Measurements from ENCODE around the gene SPANXN5.
"Not testable (repeated sequence)": the region's sequence is repeated elsewhere in the genome, so short reads cannot be mapped to it uniquely, and the experiment has no call there.

GRCh38 chrX:52843619-52844018 is 46.4 kb upstream of the SPANXN5 start:
- TF ChIP-seq, protein P1, sequence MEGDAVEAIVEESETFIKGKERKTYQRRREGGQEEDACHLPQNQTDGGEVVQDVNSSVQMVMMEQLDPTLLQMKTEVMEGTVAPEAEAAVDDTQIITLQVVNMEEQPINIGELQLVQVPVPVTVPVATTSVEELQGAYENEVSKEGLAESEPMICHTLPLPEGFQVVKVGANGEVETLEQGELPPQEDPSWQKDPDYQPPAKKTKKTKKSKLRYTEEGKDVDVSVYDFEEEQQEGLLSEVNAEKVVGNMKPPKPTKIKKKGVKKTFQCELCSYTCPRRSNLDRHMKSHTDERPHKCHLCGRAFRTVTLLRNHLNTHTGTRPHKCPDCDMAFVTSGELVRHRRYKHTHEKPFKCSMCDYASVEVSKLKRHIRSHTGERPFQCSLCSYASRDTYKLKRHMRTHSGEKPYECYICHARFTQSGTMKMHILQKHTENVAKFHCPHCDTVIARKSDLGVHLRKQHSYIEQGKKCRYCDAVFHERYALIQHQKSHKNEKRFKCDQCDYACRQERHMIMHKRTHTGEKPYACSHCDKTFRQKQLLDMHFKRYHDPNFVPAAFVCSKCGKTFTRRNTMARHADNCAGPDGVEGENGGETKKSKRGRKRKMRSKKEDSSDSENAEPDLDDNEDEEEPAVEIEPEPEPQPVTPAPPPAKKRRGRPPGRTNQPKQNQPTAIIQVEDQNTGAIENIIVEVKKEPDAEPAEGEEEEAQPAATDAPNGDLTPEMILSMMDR (IDR thresholded peaks at IDR 0.05), result not testable (repeated sequence)
- TF ChIP-seq GATA3 (IDR thresholded peaks at IDR 0.05; ENCODE audit: borderline replicate concordance); CEBPB (IDR thresholded peaks at IDR 0.05): not testable (repeated sequence)
- TF ChIP-seq, protein P2, sequence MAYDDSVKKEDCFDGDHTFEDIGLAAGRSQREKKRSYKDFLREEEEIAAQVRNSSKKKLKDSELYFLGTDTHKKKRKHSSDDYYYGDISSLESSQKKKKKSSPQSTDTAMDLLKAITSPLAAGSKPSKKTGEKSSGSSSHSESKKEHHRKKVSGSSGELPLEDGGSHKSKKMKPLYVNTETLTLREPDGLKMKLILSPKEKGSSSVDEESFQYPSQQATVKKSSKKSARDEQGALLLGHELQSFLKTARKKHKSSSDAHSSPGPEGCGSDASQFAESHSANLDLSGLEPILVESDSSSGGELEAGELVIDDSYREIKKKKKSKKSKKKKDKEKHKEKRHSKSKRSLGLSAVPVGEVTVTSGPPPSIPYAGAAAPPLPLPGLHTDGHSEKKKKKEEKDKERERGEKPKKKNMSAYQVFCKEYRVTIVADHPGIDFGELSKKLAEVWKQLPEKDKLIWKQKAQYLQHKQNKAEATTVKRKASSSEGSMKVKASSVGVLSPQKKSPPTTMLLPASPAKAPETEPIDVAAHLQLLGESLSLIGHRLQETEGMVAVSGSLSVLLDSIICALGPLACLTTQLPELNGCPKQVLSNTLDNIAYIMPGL (CRISPR knock-in tag; IDR thresholded peaks at IDR 0.05; ENCODE audit: borderline replicate concordance), result not testable (repeated sequence)
